Rectal smooth muscle tissue (tissue), 1 donor: ENCODE measurements around the gene PIGN.

ENCODE experiments used
- H3K27ac ChIP-seq: one replicate; pipeline ENCODE4 v1.7.0; 2013; ENCODE audit warnings: low read depth, low read length, inconsistent platforms
- H3K27me3 ChIP-seq: one replicate; pipeline ENCODE4 v1.7.0; 2013; ENCODE audit warnings: low read length; ENCODE audit not compliant: control insufficient read depth, insufficient read depth
- H3K36me3 ChIP-seq: one replicate; pipeline ENCODE4 v1.7.0; 2013; ENCODE audit warnings: low read length; ENCODE audit not compliant: control insufficient read depth, insufficient read depth
- H3K4me1 ChIP-seq: one replicate; pipeline ENCODE4 v1.7.0; 2013; ENCODE audit warnings: low read length; ENCODE audit not compliant: control insufficient read depth, insufficient read depth
- H3K4me3 ChIP-seq: one replicate; pipeline ENCODE4 v1.7.0; 2013; ENCODE audit warnings: low read length
- H3K9ac ChIP-seq: one replicate; pipeline ENCODE4 v1.7.0; 2013; ENCODE audit warnings: low read length

The PIGN gene

DNA sequence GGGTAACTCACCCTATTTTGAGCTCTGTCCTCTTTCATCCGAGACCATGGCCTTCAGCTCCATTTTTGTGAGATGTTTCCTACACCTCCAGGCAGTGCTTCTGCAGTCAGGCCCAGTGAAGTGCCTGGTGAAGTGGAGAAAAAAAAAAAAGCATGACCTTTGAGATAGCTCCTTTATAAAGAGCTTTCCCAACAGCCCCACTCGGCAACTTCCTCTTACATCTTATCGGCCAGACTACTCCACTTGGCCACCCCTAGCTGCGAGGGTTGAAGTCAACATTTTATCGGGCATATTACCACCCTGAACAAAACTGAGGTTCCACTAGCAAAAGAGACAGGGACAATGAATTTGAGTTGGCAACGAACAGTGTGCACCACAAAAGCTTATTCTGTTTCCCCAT is 169.2 kb downstream of the PIGN start:
- Histone ChIP-seq H3K36me3 (no peaks in the 10 kb centered on the region), H3K27ac (peak overlapping the region; percentile 34), H3K27me3 (no peaks in the 10 kb centered on the region), H3K4me3 (no peak overlapping the region), H3K4me1 (peaks cover 14% of the 10 kb centered on the region), H3K9ac (no peak overlapping the region)

DNA sequence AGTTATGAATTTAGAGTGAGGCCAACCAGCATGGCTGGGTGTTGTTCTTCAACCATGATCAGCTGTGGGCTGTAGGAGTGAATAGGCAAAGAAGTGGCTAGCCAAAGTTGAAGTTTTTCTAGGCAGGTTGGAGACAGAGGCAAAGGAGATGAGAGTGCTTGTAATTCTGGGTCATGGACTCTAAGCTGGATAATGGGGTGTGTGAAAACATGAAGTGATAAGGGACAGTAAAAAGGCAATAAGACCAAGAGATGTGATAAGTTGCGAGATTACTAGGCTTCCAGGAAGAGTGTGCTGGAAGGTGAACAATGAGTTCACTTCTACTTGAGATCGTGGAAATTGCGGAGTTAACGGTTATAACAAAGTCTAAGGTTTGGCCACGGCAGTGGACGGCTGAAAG is 175.4 kb downstream of the PIGN start:
- Histone ChIP-seq H3K4me3 (no peak overlapping the region), H3K4me1 (no peaks in the 10 kb centered on the region), H3K9ac (no peak overlapping the region), H3K27me3 (no peaks in the 10 kb centered on the region), H3K27ac (no peak overlapping the region), H3K36me3 (no peaks in the 10 kb centered on the region)

DNA sequence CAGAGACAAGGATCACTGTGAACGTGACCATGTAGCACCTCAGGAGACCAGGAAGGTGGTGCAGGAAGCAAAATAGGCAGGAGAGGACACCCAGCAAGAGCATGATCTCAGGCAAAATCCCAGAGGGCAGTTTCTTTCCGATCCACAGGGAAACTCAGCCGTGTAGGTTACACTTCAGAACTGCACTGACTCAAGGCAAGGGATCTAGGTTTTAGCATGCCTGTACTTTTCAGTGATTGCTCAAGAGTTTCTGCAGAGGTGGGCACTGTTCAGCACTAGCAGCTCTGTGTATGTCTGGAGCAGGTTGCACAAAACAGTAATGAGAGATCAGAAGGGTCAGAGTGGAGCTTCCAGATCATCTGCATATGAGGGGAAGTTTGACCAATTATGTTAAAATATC is 177.3 kb downstream of the PIGN start:
- no peak overlapping the region for H3K4me3 ChIP-seq
- no peaks in the 10 kb centered on the region for H3K36me3 ChIP-seq
- no peak overlapping the region for H3K9ac ChIP-seq
- no peak overlapping the region for H3K27ac ChIP-seq
- H3K27me3 ChIP-seq: no peaks in the 10 kb centered on the region
- H3K4me1 ChIP-seq: no peaks in the 10 kb centered on the region

DNA sequence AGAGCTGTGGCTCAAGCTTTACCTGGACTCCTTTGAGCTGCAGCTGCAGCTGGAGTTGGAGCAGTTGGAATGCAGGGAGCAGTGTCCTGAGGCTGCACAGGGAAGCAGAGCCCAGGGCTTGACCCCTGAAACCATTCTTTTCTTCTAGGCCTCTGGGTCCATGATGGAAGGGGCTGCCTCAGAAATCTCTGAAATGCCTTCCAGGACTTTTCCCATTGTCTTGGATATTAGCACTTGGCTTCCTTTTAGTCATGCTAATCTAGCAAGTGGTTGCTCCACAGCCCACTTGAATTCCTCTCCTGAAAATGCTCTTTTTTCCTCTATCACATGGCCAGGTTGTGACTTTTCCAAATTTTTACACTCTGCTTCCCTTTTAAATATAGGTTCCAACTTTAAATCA is 185.5 kb downstream of the PIGN start:
- Histone ChIP-seq H3K4me1 (no peaks in the 10 kb centered on the region), H3K27ac (no peak overlapping the region), H3K36me3 (no peaks in the 10 kb centered on the region), H3K9ac (no peak overlapping the region), H3K27me3 (no peaks in the 10 kb centered on the region), H3K4me3 (no peak overlapping the region)

DNA sequence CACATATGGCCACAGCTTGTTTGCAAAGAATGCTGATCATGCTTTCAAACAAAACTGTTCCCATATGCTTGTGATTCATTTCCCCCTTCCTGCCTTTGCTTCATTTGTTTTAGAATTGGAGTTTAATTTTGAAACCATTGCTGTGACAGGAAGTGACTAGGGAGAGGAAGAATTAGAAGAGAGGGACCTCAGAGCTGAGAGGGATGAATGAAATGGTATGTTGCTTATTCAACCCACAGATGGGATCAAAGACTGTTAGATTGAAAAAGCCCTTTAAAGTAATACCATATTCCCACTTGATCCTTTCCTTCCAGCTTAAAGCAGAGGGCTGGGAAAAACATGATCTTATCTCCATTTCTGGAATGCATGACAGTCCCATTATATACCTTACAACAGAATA is 187.9 kb downstream of the PIGN start:
- no peaks in the 10 kb centered on the region for H3K27me3 ChIP-seq
- H3K27ac ChIP-seq: no peak overlapping the region
- no peak overlapping the region for H3K9ac ChIP-seq
- H3K4me1 ChIP-seq: no peaks in the 10 kb centered on the region
- H3K36me3 ChIP-seq: no peaks in the 10 kb centered on the region
- no peak overlapping the region for H3K4me3 ChIP-seq

DNA sequence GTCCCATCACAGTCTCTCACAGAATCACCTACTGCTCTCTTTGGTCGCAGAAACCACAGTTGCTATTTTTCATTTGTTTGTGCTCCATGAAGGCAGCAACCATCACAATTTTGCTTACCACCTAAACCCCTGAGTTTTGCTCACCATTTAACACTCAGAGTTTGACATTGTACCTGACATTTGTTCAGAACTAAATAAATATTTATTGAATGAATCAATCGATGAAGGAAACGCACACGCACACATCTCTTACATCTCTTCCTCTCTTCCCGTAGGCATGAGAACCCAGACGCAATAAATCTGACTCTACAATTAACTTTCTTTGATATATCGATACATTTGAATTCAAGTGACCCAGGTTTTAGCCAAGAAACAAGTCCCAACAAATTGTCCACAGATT is 188.5 kb downstream of the PIGN start:
- Histone ChIP-seq H3K4me3 (no peak overlapping the region), H3K9ac (no peak overlapping the region), H3K36me3 (no peaks in the 10 kb centered on the region)

DNA sequence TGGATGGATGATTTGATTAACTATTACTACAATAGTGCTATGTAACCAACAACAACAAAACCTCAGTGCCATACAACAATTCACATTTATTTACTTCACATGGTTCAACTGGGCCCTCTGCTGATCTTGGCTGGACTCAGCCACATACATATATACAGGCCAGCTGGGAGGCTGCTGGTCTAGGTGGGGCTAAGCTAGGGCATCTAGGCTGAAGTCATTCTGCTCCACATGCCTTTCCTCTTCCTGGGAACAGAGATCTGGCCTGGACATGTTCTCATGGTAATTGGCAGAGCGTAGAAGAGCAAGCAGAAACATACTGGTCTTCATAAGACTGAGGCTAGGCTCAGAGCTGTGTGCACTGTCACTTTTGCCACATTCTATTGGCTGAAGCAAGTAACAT is 191.2 kb downstream of the PIGN start:
- Histone ChIP-seq H3K9ac (no peak overlapping the region), H3K27ac (no peak overlapping the region), H3K4me1 (peaks cover 4% of the 10 kb centered on the region), H3K36me3 (no peaks in the 10 kb centered on the region), H3K27me3 (no peaks in the 10 kb centered on the region), H3K4me3 (no peak overlapping the region)

More for the DNA sequence above, 188.5 kb downstream of the PIGN start:
- Histone ChIP-seq H3K27ac (no peak overlapping the region), H3K27me3 (no peaks in the 10 kb centered on the region), H3K4me1 (no peaks in the 10 kb centered on the region)

DNA sequence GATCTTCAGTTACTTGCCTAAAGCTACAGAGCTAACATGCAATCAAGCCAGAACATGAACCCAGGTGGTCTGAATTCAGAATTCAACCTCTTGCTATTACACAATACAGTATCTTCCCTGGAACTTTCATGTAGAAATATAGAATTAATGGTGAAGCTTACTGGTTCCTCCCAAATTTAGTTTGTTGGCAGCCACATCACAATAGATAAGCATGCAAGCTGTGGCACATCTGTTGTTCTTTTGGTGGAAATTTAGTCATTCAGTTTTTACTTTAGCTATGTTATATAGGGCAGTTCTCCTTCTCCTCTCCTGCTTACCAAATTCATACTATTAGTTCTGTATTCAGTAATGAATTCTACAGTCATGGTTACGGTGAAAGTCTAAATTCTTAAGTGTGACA is 193.0 kb downstream of the PIGN start:
- H3K36me3 ChIP-seq: no peaks in the 10 kb centered on the region
- H3K4me1 ChIP-seq: peaks cover 4% of the 10 kb centered on the region
- H3K4me3 ChIP-seq: no peak overlapping the region
- no peak overlapping the region for H3K9ac ChIP-seq
- H3K27ac ChIP-seq: no peak overlapping the region
- H3K27me3 ChIP-seq: no peaks in the 10 kb centered on the region

DNA sequence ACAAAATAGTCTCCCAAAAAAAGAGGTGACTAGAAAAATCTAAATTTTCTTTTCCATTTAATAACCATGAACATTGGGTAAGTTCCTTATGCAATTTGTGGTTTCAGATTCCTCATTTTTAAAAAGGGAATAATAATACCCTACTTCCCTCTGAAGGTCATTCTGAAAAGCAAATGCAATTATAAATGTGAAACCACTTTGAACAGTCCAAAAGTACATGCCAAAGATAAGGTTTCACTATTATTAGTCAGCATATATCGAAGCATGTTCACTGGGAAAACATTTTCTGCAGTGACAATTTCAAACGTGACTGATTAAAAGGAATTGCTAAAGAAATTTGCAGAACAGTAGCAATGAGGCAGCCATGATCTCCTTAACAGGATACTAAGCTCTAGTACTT is 193.9 kb downstream of the PIGN start:
- Histone ChIP-seq H3K4me1 (peaks cover 4% of the 10 kb centered on the region), H3K27me3 (no peaks in the 10 kb centered on the region), H3K4me3 (no peak overlapping the region), H3K9ac (no peak overlapping the region), H3K27ac (no peak overlapping the region), H3K36me3 (no peaks in the 10 kb centered on the region)

DNA sequence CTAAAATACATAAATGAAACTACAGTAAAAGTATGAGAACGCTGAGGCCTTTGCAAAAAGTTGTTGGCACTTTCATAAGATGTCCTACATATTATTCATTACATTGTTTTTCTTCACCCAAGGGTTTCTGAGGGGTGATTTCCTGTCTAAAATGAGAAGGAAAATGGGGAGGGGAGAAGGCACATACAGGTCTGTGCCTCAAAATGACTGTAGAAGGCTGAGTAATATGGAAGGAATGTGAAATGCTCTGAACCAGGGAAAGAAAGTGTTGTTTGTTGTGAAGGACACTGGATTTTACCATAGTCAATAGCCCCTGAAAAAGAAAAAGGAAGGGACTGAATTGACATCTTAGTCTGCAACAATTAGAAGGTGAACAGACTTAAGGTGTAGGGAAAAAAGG is 194.6 kb downstream of the PIGN start:
- H3K27ac ChIP-seq: no peak overlapping the region
- H3K4me1 ChIP-seq: peaks cover 4% of the 10 kb centered on the region
- no peak overlapping the region for H3K9ac ChIP-seq
- H3K36me3 ChIP-seq: no peaks in the 10 kb centered on the region
- H3K27me3 ChIP-seq: no peaks in the 10 kb centered on the region
- H3K4me3 ChIP-seq: no peak overlapping the region

DNA sequence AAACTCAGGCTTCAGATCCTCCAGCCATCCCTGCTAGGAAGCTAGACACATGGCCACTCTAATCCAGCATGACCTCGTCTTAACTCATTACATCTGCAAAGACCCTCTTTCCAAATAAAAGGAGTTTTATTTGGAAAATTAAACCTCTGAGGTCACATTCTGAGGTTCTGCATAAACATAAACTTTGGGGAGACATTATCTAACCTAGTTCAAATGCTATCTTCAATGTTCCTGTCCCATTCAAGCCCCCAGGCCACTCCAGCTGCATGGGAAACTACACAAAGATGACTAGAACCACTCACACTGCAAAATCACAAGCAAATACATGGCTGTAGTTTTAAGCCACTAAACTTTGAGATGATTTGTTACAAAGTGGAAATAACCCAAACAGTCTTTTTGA is 195.0 kb downstream of the PIGN start:
- H3K36me3 ChIP-seq: no peaks in the 10 kb centered on the region
- H3K27me3 ChIP-seq: no peaks in the 10 kb centered on the region
- peaks cover 4% of the 10 kb centered on the region for H3K4me1 ChIP-seq
- no peak overlapping the region for H3K9ac ChIP-seq
- no peak overlapping the region for H3K27ac ChIP-seq
- no peak overlapping the region for H3K4me3 ChIP-seq

DNA sequence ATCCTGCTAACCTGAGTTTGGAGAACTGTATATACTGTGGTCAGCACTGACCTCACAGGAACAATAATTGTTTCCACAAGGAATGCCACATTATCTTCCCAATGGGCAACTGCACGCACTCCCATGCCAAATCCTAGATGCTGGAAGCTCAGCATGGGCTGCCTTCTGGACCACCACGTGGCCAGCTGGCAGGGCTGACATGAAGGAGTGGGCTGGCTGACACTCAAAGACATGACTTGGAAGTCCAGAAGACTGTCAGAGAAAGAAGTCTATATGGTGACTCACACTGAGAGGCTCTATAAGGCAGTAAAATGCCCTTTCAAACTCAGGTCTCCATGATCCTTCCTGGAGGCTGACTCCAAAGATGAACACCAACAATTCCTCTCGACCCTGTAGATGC is 195.7 kb downstream of the PIGN start:
- Histone ChIP-seq H3K9ac (no peak overlapping the region), H3K27ac (no peak overlapping the region), H3K4me1 (peaks cover 4% of the 10 kb centered on the region), H3K4me3 (no peak overlapping the region), H3K27me3 (no peaks in the 10 kb centered on the region), H3K36me3 (no peaks in the 10 kb centered on the region)
